Stimulated activated CD8-positive, alpha-beta memory T cell treated with anti-CD3 and anti-CD28 coated beads, Interleukin-12 subunit alpha, Interleukin-12 subunit beta, amount 100 ng/mL, for 4 hours (primary cell): ENCODE measurements around the gene SERTAD4.
"Not testable (repeated sequence)": the region's sequence is repeated elsewhere in the genome, so short reads cannot be mapped to it uniquely, and the experiment has no call there.

Experiments
- DNase-seq: peaks from one replicate; pipeline ENCODE4 v3.0.0-alpha.2; 2020; ENCODE audit warnings: low read depth

The SERTAD4 gene

GRCh38 chr1:210260096-210260495, 27.5 kb downstream of the SERTAD4 start:
- no peak for DNase-seq

GRCh38 chr1:210262167-210262896, 29.7 kb downstream of the SERTAD4 start:
- no peak for DNase-seq

GRCh38 chr1:210262897-210263272, 30.3 kb downstream of the SERTAD4 start:
- no peak for DNase-seq

GRCh38 chr1:210263963-210264362, 31.4 kb downstream of the SERTAD4 start:
- DNase-seq, result no peak

- DNase-seq, result no peak
Observed at GRCh38 chr1:210264496-210265380, 32.1 kb downstream of the SERTAD4 start.

GRCh38 chr1:210265392-210265955, 32.9 kb downstream of the SERTAD4 start:
- not testable (repeated sequence) for DNase-seq

- DNase-seq, result no peak
Observed at GRCh38 chr1:210269981-210270380, 37.4 kb downstream of the SERTAD4 start.

GRCh38 chr1:210272666-210273065, 40.1 kb downstream of the SERTAD4 start:
- no peak for DNase-seq

- DNase-seq, result no peak
Observed at GRCh38 chr1:210280221-210280620, 47.6 kb downstream of the SERTAD4 start.

- no peak for DNase-seq
Observed at GRCh38 chr1:210288116-210288515, 55.5 kb downstream of the SERTAD4 start.

- DNase-seq, result no peak
Observed at GRCh38 chr1:210289248-210289647, 56.7 kb downstream of the SERTAD4 start.

GRCh38 chr1:210291081-210291764, 58.6 kb downstream of the SERTAD4 start:
- no peak for DNase-seq

- DNase-seq, result no peak
Observed at GRCh38 chr1:210291786-210292230, 59.2 kb downstream of the SERTAD4 start.

- DNase-seq, result no peak
Observed at GRCh38 chr1:210292231-210292871, 59.8 kb downstream of the SERTAD4 start.

GRCh38 chr1:210293171-210293607, 60.6 kb downstream of the SERTAD4 start:
- DNase-seq, result no peak

- DNase-seq, result no peak
Observed at GRCh38 chr1:210294999-210295745, 62.6 kb downstream of the SERTAD4 start.
